Islet of Langerhans (tissue), 1 donor: ENCODE data around the gene AFG3L2.
"Not testable (repeated sequence)": the region's sequence is repeated elsewhere in the genome, so short reads cannot be mapped to it uniquely, and the experiment has no call there.

Source experiments
- FAIRE-seq: peaks from one replicate; lab custom pipeline; 2011; peaks lifted over from hg19 to GRCh38; lab: Jason Lieb, UNC

AFG3L2 gene

GRCh38 chr18:12376754-12377555, at the start of gene AFG3L2:
Gene AFG3L2, minus strand, starts transcription at chr18:12377227. Its CDS starts 145 bp downstream, at chr18:12377082.
- FAIRE-seq = no peak

GRCh38 chr18:12424252-12424651, 47.2 kb upstream of the AFG3L2 start:
- no peak for FAIRE-seq

GRCh38 chr18:12423820-12424219, 46.8 kb upstream of the AFG3L2 start:
- no peak for FAIRE-seq

GRCh38 chr18:12423393-12423792, 46.4 kb upstream of the AFG3L2 start:
- no peak for FAIRE-seq

GRCh38 chr18:12422936-12423335, 45.9 kb upstream of the AFG3L2 start:
- FAIRE-seq = no peak

GRCh38 chr18:12421732-12422131, 44.7 kb upstream of the AFG3L2 start:
- no peak for FAIRE-seq

GRCh38 chr18:12420821-12421421, 43.9 kb upstream of the AFG3L2 start:
- no peak for FAIRE-seq

- no peak for FAIRE-seq
Measured at GRCh38 chr18:12417687-12418086, 40.7 kb upstream of the AFG3L2 start.

- no peak for FAIRE-seq
Measured at GRCh38 chr18:12416098-12416729, 39.2 kb upstream of the AFG3L2 start.

GRCh38 chr18:12411456-12411855, 34.4 kb upstream of the AFG3L2 start:
- FAIRE-seq = no peak

GRCh38 chr18:12410747-12411146, 33.7 kb upstream of the AFG3L2 start:
- not testable (repeated sequence) for FAIRE-seq

- FAIRE-seq = no peak
Measured at GRCh38 chr18:12410081-12410481, 33.1 kb upstream of the AFG3L2 start.

- no peak for FAIRE-seq
Measured at GRCh38 chr18:12409469-12409868, 32.4 kb upstream of the AFG3L2 start.

GRCh38 chr18:12408247-12408869, 31.3 kb upstream of the AFG3L2 start:
- FAIRE-seq = no peak

- FAIRE-seq = no peak
Measured at GRCh38 chr18:12406371-12407111, 29.5 kb upstream of the AFG3L2 start.

GRCh38 chr18:12405066-12405465, 28.0 kb upstream of the AFG3L2 start:
- no peak for FAIRE-seq

GRCh38 chr18:12403601-12404506, 26.8 kb upstream of the AFG3L2 start:
- no peak for FAIRE-seq

- no peak for FAIRE-seq
Measured at GRCh38 chr18:12401881-12402280, 24.9 kb upstream of the AFG3L2 start.

- no peak for FAIRE-seq
Measured at GRCh38 chr18:12399231-12399630, 22.2 kb upstream of the AFG3L2 start.

- FAIRE-seq = no peak
Measured at GRCh38 chr18:12398625-12399024, 21.6 kb upstream of the AFG3L2 start.

- FAIRE-seq = no peak
Measured at GRCh38 chr18:12397793-12398192, 20.8 kb upstream of the AFG3L2 start.
